Right kidney (tissue), 1 donor: Measurements from ENCODE around the gene SLC1A3.

Experiments
- DNase-seq: peaks from one replicate; pipeline ENCODE4 v3.0.0-alpha.2; 2016

Gene SLC1A3

GRCh38 chr5:36688722-36689121, 82.3 kb downstream of the SLC1A3 start:
- DNase-seq, result no peak

DNA sequence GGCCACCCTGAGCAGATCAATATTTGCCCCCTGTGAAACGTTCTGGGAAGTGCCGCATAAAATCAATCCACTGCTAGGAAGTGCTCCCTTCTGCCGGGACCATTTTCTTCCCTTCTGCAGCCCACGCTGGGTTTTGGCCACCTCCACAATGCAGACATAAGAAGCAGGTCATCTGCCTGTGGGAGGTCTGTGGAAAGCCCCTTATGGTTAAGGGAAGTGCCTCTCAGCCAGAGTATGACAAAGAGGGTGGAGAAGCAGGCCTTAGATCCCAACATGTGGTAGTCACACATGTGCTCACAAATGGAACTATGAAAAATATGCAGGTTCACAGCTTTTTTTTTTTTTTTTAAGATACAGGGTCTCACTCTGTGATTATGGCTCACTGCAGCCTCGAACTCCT, 82.8 kb downstream of the SLC1A3 start:
- no peak for DNase-seq

DNA sequence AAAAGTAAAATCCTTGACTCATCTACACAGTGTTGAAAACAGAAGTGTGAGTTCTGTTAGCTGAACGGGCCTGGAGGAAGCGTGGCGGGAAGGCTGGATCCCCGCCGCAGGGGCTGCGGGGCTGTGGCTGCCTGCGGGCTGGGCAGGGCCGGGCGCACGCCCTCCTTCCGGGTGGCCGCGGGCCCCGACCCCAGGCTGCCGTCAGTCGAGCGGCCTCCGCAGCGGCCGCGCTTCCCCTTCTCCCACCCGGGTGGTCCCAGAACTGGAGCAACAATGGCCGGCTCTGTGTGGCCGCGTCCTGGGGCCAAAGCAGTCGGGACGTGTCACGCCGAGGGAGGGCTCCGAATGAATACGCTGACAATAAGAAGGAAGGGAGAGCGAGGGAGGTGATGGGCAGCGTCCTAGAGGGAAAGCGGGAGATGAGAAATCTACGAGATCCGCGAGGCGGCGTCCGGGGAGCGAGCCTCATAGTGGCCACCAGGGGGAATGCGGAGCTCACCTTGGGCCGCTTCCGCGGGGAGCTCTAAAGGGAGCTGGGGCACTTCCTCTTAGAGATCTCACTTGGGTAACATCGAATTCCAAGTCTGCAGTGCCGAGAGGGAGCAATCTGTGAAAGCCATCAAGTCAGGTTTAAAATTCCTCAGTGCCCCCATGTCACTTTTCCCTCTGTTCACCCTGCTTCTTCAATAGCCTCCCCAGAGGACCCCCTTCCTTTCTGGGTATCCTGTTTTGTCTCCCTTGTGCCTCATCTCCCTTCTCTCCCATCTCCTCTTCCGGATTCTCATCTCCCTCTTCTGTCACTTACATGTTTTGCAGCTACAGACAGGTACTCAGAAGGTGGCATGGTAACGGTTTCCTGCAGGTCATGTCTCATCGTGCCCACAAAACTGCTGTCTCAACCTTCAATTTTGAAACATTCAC, 83.9 kb downstream of the SLC1A3 start:
- peak; percentile 87 for DNase-seq

DNA sequence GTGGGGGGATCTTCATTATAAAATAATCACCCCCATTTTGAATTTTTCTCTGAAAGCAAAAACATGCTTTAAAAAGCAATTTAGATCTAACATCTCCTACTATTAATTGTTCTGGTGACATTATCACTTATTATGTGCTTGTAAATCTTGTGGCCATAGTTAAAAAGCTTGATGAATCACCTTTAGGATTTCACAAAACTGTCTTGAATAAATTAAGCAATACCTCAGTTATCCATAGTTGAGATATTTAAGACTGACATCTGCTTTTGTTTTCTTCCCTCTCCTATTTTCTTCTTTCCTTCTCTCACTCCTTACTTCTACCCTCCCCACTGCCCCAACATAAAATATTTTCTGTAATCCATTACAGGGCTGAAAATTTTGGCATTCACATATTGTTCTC, 84.8 kb downstream of the SLC1A3 start:
- DNase-seq, result no peak

DNA sequence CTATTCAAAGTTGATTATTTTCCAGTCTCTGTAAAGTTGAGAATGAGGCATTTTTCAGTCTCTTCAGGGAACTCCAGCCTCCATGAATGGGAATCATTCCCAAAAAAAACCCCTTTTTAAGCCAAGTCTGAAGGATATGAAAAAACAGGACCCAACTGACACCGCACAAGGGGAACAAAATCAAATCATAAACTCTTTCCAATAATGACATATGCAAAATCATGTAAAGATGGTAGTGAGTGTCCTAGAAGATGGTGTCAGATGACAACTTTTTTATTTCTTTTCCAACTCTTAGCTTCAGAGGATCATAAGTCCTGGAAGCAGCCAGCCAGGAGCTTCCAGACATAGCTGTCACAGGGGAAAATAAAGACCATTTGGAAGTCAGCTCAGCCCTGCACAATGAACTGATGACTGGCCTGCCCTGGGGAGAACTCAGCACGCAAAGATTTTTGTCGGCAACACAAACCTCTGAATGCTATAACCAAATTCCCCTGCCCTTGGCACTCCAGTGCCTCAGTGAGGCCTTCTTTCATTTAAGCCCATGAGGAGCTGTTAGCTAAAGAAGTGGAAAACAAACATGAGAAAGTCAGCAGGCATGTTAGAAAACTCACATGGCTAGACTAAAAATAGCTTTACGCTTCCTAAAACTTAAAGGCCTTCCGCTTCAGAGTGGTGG, 85.4 kb downstream of the SLC1A3 start:
- no peak for DNase-seq

DNA sequence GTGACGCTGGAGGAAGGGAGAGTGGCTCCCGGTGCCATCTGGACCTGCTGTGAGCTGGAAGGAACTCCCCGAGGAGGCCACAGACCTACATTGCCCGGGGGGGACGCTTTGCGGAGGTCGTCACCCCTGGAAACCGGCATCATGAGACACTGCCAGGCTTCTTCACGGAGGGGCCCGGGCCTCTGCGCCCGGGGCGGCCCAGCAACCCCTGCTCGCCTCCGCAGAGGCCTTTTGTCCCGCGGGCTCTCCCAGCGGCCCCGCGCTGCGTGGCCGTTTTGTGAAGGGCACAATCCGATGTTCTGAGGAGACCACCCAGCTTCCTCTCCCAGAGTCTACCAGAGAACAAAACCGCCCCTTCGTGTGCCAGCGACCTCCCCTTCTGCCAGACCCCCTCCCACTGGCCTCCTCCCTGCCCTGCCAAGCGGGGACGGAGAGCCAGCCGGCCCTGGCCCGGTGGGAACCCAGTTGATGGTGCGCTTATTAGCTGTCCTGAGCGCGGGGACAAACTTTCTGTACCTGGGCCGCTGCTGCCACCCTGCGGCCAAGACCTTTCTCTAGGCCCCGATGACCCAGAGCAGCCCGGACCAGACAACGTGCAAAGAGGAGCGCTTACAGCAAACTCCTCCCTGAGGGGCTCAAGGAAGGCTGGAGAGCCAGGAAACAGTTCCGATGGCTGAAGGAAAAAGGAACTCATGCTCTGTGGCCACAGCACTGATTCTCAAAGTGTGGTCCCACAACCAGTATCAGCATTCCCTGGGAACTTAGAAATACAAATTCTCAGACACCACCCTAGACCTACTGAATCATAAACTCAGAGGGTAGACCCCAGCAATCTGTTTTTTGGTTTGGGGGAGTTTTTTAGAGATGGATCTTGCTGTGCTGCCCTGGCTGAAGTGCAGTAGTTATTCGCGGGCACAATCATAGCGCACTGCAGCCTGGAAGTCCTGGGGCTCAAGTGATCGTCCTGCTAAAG, 86.7 kb downstream of the SLC1A3 start:
- peak; percentile 81 for DNase-seq

DNA sequence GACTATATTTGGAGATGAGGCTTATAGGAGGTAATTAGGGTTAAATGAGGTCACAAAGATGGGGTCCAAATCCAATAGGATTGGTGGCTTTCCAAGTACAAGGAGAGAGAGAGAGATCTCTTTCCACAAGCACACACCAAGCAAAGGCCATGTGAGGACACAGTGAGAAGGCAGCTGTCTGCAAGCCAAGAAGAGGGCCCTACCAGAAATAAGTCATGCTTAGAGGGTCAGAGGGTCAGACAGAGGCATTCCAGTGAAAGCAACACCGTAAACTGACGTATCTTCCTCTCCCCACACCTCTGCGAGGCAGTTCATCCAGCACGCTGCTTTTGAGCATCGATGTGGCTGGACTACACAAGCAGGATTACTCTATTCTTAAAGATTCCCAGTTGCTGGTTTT, 87.9 kb downstream of the SLC1A3 start:
- no peak for DNase-seq

DNA sequence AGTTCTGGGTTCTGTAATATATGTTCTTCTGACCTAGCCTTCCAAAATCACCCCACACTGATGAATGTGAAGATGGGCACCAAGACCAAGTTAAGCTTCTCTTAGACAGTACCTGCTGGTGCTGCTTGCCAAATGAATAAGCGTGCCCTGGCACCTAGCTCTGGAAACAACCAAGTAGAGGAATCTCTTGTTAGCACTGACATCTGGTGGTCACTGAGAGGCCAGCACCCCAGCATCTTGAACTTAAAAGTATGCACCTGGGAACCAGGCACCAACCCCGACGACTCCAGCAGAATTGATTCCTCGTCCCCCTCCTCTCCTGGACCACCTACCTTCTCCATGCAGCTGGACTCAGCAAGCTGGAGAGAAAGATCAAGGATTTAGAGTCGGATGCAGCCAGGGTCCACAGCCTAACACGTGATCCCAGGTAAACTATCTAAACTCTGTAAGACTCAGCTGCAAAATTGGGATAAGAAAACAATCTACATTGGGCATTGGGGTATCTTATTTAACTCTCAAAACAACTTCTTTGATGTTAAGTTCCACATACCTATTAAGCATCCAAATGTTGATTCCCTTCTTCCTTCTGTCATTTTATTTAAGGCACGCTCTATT, 89.8 kb downstream of the SLC1A3 start:
- no peak for DNase-seq

GRCh38 chr5:36698031-36698430, 91.6 kb downstream of the SLC1A3 start:
- DNase-seq, result no peak

- no peak for DNase-seq
Measured at GRCh38 chr5:36701085-36701698, 94.8 kb downstream of the SLC1A3 start.

DNA sequence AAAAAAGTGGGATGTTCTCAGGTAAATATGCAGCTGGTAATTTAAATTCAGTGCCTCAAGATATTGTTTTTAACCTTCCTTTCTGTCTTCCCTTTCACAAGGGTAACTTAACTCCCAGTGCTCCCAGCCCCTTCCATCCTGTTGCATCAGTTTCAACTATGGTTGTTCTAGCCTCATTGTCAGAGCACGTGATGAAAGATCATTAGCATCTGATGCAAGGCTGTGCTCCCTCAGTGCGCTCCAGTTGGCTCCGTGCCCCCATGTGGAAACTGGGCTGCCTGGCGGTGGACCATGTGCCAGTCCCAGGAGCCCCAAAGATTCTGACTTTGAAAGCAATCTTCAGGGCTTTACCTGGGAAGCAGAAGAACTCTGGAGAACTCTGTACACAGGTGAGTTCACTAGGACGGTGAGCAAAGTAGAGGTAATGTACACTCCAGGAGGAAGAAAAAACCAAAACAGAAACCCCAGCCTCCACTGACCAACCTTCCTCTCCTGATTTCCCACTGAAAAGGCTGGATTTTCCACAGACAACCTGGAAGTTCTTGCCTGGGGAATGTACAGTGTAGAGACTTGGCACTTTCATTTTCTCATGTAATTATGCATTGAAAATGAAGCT, 96.9 kb downstream of the SLC1A3 start:
- no peak for DNase-seq

DNA sequence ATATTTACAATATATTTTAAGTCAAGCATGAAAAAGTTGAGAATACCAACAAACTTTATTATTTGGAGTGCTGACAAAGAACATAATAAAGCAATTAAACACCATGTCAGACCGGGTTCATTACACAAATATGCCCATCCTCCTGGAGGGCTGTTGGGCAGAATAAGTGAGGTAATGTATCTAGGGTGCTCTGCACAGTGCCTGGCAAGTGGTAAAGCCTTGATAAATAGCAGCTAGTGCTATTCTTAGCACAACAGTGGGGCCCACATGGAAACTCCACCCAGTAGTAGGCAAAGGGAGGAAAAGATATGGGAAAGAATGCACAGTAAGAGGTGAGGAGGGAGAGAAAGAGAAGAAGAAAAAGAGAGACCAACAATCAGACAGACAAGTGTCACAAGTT, 97.7 kb downstream of the SLC1A3 start:
- DNase-seq, result no peak

DNA sequence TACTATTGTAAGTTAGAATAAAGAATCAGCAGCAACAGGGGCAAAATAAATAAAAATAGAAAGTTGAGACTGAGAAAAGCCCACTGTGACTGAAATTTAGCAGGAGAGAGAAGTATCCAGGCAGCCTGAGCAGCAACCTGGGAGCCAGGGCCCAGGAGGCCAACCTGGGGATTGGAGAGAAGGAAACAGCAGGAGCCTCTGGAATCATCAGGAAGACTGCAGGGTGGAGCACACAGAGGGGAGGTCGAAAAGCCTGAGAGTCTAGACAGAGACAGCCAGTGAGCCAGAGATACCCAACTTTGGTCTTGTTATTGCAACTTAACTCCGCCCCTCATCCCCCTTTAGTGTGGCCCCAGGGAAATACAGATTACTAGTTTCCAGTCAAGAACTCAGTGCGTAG, 98.6 kb downstream of the SLC1A3 start:
- no peak for DNase-seq

DNA sequence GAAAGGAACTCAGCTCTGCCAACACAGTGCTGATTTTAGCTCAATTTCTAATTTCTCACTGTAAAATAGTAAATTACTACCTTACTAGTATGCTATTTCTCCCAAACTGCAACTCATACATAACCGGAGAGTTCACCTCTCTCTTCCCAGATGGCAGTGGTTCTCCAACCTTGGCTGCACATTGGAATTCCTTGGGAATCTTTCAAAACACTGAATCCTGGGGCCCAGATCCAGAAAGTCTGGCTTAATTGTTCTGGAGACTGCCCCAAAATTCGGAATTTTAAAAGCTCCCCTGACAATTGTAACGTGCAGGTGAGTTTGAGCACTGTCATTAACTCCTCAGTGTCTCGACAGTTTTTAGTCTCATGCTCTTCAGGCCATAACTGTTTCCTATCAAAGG, 100.3 kb downstream of the SLC1A3 start:
- DNase-seq, result no peak

GRCh38 chr5:36708996-36709395, 102.6 kb downstream of the SLC1A3 start:
- no peak for DNase-seq

DNA sequence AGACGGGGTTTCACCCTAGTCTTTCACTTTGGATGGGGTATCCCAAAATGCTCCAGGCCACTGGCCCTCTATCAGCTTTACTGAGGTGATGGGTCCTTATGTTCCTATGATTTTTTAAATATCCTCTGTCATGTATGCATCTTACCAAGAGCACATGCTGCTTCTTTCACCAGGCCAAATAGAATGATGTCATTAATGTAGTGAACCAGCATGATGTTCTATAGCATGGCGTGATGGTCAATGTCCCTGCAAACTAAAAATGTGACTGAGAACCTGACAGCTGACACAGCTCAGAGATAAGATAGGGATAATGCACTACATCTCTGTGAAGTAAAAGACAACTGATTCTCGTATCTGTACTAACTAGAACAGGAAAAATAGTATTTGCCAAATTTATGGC, 103.6 kb downstream of the SLC1A3 start:
- DNase-seq, result no peak

- no peak for DNase-seq
Measured at GRCh38 chr5:36712706-36713105, 106.3 kb downstream of the SLC1A3 start.

- DNase-seq, result no peak
Measured at GRCh38 chr5:36713541-36713940, 107.1 kb downstream of the SLC1A3 start.

GRCh38 chr5:36717131-36717695, 110.8 kb downstream of the SLC1A3 start:
- DNase-seq, result no peak

DNA sequence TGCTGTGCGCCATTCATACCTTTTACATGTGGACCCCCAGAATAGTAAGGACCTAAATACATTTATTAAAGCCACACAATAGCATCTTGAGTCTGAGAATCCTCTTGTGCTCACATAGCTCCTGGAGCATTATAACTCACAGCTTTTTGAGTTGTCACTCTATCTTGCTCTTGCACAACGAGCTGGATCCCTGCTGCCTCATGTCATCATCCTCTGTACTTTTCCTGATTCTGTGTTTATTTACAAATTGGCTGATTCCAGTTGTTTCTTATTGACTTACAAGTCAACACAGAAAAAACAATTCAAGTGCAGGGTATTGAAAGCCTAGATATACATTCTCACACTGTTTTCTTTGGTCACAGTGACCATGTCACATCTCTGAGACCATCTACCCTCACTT, 112.9 kb downstream of the SLC1A3 start:
- no peak for DNase-seq

GRCh38 chr5:36720688-36721087, 114.3 kb downstream of the SLC1A3 start:
- DNase-seq, result no peak
